HG03439 (cell line): ENCODE data around the gene PCDHA1.
"Not testable (repeated sequence)": the region's sequence is repeated elsewhere in the genome, so short reads cannot be mapped to it uniquely, and the experiment has no call there.

ENCODE experiments used
- ATAC-seq: cut with Tn5 transposase; IDR thresholded peaks from one replicate; pipeline ENCODE4 v1.9.1; 2021; ENCODE audit warnings: mild to moderate bottlenecking, moderate library complexity; ENCODE audit not compliant: unreplicated experiment

The PCDHA1 gene

DNA sequence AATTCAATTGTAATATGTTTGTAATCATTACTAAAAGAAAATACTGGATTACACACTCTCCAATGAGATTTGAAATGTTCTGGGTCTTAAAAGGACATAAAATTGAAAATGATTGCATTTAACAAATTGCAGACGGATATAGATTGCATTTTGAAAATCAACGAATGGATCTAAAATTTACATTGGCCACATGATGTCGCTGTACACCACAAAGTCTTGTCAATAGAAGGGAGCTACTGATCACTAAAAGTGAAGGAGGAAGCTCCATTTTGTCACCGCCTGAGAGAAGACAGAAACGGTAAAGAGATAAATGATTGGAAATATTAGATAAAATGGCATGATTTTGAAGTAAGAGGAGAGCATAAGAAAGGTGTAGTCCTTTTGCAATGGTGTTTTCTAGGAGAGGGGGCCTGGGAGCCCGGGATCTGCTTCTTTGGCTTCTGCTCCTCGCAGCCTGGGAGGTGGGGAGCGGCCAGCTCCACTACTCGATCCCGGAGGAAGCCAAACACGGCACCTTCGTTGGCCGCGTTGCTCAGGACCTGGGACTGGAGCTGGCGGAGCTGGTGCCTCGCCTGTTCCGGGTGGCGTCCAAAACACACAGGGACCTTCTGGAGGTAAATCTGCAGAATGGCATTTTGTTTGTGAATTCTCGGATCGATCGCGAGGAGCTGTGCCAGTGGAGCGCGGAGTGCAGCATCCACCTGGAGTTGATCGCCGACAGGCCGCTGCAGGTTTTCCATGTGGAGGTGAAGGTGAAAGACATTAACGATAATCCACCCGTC is at the start of gene PCDHA1:
Gene PCDHA1, plus strand, starts transcription at position 236 of the 782 bp plus-strand sequence.
- ATAC-seq: no peak

DNA sequence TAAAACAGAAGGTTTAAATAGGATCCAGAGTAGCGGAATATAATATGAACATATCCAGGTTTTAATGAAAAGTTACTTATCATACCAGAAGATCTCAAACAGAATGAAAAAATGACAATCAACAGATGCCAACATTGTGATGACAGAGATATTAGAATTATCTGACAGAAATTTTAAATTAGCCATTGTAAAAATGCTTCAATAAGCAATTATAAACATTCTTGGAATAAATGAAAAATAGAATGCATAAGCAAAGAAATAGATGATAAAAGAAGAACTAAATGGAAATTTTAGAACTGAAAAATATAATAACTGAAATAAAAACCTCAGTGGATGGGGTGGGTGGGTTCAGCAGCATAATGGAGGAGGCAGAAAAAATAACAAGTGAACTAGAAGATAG is 48.5 kb upstream of the PCDHA1 start:
- ATAC-seq: no peak

DNA sequence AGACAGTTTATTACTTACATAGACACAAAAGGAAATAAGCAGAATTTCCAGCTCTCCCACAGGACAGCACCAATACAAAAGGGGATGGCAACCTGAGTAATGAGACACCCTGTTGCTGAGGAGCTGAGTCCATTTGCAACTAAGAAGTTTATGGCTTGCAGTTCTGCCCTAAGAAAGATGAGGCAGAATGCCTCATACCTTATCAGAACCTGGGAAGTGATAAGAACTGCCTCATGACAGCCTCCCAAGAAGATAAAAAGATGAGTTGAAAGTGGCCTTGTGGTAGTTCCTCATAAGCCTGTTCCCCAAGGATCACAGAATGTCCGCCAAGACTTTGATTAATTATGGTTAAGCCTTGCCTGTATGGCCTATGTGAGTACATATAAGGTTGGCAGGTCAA is 44.0 kb upstream of the PCDHA1 start:
- no peak for ATAC-seq

DNA sequence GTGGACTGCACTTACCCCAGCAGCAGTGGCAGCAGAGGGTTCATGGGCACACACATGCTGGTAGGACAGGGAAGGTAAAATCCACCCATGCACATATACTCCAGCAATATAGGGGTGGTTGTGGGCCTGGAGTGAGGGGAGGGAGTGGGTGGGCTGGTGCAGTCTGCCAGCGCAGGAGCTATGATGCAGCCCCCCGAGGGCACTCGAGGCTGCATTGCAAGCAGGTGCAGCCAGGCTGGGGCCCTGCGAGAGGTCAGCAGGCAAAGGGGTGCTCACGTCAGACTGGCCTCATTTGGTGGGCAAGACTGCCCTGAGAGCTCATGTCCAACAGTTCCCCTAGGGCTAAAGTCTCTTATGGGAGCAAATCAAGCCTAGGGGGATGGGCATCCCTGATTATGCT is 32.4 kb upstream of the PCDHA1 start:
- ATAC-seq: no peak

DNA sequence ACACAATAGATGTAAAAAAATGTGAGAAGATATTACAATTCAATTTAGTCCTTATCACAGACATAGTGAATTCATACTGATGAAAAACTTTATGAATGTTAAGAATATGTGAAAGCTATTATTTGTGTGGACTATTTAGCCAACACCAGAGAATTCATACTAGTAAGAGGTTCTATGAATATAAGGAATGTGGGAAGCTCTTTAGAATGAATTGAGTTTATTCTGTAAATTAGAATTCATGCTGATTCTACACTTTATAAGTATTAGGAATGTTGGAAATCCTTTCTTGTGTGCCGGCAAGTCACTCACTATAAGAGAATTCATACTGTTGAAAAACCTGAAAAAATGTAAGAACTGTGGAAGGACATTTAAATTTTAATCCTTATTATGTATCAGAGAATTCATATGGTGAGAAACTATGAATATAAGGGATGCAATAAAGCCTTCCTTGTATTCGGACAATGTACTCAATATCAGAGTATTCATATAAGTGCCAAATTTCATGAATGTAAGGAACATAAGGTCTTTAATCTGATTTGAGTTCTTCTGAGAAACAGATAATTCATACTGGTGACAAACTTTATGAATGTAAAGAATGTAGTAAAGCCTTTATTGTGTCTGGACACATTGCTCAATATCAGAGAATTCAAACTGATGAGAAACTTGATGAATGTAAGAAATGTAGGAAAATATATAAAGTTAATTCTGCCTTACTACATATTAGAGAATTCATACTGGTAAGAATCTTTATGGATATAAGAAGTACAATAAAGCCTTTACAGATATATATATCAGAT is 21.6 kb upstream of the PCDHA1 start:
- no peak for ATAC-seq

DNA sequence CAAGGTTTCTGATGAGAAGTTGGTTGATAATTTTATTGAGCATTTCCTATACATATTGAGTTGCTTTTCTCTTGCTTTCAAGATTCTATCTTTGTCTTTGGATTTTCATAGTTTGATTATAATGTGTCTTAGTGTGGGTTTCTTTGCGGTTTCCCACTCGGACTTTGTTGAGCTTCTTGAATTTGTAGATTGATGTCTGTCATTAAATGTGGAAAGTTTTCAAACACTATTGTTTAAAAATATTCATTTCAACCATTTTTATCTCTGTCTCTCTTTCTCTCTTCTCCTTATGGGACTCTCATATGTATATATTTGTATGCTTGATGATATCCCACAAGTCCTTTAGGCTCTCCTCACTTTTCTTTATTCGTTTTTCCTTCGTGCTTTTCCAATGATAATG is 18.5 kb upstream of the PCDHA1 start:
- no peak for ATAC-seq

DNA sequence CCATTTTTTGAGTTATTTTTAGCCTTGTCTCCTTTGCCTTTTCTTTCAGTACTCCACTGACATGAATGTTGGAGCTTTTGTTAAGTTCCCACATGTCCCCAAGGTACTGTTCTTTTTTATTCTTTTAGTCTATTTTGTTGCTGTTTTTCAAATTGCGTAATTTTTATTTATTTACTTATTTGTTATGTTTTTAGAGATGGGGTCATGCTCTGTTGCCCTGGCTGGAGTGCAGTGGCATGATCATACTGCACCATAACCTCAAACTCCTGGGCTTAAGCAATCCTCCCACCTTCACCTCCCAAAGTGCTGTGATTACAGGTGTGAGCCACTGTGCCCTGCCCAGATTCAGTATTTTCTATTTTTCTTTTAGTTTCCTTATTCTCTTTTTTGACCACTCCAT is 5.4 kb upstream of the PCDHA1 start:
- no peak for ATAC-seq

DNA sequence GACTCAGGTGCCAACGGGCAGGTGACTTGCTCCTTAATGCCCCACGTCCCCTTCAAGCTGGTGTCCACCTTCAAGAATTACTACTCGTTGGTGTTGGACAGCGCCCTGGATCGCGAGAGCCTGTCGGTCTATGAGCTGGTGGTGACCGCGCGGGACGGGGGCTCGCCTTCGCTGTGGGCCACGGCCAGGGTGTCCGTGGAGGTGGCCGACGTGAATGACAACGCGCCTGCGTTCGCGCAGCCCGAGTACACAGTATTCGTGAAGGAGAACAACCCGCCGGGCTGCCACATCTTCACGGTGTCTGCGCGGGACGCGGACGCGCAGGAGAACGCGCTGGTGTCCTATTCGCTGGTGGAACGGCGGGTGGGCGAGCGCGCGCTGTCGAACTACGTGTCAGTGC is 1.5 kb downstream of the PCDHA1 start:
- not testable (repeated sequence) for ATAC-seq

DNA sequence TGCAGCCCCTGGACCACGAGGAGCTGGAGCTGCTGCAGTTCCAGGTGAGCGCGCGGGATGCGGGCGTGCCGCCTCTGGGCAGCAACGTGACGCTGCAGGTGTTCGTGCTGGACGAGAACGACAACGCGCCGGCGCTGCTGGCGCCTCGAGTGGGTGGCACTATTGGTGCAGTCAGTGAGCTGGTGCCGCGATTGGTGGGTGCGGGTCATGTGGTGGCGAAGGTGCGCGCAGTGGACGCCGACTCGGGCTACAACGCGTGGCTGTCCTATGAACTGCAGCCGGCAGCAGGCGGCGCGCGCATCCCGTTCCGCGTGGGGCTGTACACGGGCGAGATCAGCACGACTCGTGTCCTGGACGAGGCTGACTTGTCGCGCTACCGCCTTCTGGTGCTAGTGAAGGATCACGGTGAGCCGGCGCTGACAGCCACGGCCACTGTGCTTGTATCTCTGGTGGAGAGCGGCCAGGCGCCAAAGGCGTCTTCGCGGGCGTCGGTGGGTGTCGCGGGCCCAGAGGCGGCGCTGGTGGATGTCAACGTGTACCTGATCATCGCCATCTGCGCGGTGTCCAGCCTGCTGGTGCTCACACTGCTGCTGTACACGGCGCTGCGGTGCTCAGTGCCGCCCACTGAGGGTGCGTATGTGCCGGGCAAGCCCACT is 2.0 kb downstream of the PCDHA1 start:
- ATAC-seq: not testable (repeated sequence)

DNA sequence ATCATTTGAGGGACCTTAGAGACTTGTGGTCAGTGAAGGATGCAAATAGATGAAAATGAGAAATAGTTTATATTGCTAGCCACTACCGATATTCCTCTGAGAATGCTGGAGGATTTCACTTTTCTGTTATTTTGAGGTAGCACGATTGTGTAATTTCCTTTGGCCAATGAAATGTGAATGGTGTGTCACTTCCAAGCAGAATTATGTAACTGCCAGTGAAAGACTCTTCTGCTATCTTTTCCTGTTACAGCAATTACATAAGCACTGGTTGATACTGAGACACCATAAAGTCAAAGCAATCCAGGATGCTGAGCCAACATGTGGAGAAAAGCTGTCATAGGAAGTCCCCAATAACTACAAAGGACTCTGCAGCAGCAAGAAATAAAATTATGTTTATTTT is 5.1 kb downstream of the PCDHA1 start:
- no peak for ATAC-seq

DNA sequence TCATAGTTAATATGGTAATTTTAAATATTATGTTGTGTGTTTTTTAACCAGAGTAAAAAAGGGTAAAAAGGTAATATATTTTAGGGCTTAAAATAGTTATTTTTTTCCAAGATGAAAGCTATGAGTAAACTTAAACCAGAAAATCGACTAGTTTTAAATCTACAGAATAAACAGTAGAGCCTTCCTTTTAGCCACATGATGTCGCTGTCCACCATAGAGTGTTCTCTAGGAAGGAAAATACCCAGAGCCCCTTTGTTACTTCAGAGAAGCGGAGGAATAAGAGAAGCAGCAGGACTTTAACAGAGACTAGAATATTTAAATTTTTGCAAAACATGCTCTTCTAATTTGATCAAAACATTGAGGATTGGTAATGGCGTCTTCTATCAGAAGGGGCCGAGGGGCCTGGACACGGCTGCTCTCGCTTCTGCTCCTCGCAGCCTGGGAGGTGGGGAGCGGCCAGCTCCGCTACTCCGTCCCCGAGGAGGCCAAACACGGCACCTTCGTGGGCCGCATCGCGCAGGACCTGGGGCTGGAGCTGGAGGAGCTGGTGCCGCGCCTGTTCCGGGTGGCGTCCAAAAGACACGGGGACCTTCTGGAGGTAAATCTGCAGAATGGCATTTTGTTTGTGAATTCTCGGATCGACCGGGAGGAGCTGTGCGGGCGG is 8.8 kb downstream of the PCDHA1 start, which contains the start of gene PCDHA2:
Gene PCDHA2, plus strand, starts transcription at position 258 of the 664 bp plus-strand sequence.
- ATAC-seq: no peak

DNA sequence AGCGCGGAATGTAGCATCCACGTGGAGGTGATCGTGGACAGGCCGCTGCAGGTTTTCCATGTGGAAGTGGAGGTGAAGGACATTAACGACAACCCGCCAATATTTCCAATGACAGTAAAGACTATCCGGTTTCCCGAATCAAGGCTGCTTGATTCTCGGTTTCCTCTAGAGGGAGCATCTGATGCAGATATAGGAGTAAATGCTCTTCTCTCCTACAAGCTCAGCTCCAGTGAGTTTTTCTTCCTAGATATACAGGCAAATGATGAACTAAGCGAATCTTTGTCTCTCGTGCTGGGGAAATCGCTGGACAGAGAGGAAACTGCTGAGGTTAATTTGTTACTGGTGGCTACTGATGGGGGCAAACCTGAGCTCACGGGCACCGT is 9.3 kb downstream of the PCDHA1 start:
- no peak for ATAC-seq

DNA sequence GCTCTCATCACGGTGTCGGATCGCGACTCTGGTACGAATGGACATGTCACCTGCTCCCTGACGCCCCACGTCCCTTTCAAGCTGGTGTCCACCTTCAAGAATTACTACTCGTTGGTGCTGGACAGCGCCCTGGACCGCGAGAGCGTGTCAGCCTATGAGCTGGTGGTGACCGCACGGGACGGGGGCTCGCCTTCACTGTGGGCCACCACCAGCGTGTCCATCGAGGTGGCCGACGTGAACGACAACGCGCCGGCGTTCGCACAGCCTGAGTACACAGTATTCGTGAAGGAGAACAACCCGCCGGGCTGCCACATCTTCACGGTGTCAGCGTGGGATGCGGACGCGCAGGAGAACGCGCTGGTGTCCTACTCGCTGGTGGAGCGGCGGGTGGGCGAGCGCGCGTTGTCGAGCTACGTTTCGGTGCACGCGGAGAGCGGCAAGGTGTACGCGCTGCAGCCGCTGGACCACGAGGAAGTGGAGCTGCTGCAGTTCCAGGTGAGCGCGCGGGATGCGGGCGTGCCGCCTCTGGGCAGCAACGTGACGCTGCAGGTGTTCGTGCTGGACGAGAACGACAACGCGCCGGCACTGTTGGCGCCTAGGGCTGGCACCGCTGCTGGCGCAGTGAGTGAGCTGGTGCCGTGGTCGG is 10.3 kb downstream of the PCDHA1 start:
- ATAC-seq: not testable (repeated sequence)

DNA sequence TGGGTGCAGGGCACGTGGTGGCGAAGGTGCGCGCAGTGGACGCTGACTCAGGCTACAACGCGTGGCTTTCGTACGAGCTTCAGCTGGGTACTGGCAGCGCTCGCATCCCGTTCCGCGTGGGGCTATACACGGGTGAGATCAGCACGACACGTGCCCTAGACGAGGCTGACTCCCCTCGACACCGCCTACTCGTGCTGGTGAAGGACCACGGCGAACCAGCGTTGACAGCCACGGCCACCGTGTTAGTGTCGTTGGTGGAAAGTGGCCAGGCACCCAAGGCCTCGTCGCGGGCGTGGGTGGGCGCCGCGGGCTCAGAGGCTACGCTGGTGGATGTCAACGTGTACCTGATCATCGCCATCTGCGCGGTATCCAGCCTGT is 10.8 kb downstream of the PCDHA1 start:
- ATAC-seq: no peak

DNA sequence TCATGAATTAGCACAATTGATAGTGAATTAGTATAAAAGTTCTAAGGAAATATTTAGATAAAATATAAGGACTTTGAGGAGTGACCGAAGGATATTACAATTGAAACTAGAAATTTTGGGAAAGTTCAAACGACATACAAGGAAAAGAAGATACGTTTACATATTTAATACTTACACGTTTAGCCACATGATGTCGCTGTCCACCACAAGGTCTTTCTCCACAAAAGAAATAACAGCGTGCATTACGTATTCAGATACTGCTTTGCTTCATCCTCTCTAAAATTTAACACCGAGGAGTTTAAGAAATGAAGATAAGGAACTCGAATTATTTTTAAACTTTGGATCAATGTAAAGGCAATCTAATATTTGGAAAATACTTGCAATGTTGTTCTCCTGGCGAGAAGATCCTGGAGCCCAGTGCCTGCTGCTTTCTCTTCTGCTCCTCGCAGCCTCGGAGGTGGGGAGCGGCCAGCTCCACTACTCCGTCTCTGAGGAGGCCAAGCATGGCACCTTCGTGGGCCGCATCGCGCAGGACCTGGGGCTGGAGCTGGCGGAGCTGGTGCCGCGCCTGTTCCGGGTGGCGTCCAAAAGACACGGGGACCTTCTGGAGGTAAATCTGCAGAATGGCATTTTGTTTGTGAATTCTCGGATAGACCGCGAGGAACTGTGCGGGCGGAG is 15.0 kb downstream of the PCDHA1 start, which contains the start of gene PCDHA3:
Gene PCDHA3, plus strand, starts transcription at position 242 of the 678 bp plus-strand sequence.
- ATAC-seq: no peak

DNA sequence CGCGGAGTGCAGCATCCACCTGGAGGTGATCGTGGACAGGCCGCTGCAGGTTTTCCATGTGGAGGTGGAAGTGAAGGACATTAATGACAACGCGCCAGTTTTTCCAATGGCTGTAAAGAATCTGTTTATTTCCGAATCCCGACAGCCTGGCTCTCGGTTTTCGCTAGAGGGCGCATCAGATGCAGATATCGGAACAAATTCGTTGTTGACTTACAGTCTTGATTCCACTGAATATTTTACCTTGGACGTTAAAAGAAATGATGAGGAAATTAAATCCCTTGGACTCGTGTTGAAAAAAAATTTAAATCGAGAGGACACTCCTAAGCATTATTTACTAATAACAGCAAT is 15.5 kb downstream of the PCDHA1 start:
- no peak for ATAC-seq

DNA sequence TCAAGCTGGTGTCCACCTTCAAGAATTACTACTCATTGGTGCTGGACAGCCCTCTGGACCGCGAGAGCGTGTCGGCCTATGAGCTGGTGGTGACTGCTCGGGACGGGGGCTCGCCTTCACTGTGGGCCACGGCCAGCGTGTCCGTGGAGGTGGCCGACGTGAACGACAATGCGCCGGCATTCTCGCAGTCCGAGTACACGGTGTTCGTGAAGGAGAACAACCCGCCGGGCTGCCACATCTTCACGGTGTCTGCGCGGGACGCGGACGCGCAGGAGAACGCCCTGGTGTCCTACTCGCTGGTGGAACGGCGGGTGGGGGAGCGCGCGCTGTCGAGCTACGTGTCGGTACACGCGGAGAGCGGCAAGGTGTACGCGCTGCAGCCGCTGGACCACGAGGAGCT is 16.4 kb downstream of the PCDHA1 start:
- not testable (repeated sequence) for ATAC-seq

DNA sequence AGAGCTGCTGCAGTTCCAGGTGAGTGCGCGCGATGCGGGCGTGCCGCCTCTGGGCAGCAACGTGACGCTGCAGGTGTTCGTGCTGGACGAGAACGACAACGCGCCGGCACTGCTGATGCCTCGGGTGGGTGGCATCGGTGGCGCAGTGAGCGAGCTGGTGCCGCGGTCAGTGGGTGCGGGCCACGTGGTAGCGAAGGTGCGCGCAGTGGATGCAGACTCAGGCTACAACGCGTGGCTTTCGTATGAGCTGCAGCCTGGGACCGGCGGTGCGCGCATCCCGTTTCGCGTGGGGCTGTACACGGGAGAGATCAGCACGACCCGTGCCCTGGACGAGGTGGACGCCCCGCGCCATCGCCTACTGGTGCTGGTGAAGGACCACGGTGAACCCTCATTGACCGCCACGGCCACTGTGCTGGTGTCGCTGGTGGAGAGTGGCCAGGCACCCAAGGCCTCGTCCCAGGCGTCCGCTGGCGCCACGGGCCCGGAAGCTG is 16.9 kb downstream of the PCDHA1 start:
- ATAC-seq: no peak

DNA sequence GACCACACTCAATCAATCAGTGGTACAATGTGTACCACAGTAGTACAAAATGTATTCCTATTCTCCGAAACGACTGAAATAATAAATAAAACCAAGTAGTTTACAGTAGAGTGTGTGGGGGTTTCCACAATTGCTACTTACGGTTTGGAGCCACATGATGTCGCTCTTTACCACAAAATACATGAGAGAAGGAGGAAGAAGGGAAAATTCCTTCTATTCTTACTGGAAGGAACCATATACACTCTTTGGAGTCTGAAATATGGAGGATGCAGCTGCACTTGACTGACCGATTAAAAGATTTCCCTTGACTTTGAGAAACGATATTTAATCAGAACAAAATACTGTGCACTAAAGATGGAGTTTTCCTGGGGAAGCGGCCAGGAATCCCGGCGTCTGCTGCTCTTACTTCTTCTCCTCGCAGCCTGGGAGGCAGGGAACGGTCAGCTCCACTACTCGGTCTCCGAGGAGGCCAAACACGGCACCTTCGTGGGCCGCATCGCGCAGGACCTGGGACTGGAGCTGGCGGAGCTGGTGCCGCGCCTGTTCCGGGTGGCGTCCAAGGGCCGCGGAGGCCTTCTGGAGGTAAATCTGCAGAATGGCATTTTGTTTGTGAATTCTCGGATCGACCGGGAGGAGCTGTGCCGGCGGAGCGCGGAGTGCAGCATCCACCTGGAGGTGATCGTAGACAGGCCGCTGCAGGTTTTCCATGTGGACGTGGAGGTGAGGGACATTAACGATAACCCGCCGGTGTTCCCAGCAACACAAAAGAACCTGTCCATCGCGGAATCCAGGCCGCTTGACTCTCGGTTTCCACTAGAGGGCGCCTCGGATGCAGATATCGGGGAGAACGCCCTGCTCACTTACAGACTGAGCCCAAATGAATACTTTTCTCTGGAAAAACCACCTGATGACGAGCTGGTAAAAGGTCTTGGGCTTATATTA is 21.2 kb downstream of the PCDHA1 start, which contains the start of gene PCDHA4:
Gene PCDHA4, plus strand, starts transcription at position 235 of the 942 bp plus-strand sequence.
- no peak for ATAC-seq
